Glutamatergic neuron (in vitro differentiated cells): ENCODE data around the gene TBX18. TPM values are rescaled to one million over a fixed set of nuclear protein-coding genes. Genes with fewer than 3 reads are reported as not detected.

ENCODE experiments used
- DNase-seq: peaks from one replicate; pipeline ENCODE4 v3.0.0; 2022
- H3K27ac Mint-ChIP-seq: one replicate; pipeline ENCODE4 v1.8.0; 2020; ENCODE audit warnings: mild to moderate bottlenecking, mixed read lengths, inconsistent platforms; ENCODE audit not compliant: unreplicated experiment
- H3K27me3 Mint-ChIP-seq: one replicate; pipeline ENCODE4 v1.8.0; 2020; ENCODE audit warnings: mild to moderate bottlenecking, moderate library complexity, mixed read lengths, inconsistent platforms; ENCODE audit not compliant: unreplicated experiment
- H3K36me3 Mint-ChIP-seq: one replicate; pipeline ENCODE4 v1.8.0; 2020; ENCODE audit warnings: mild to moderate bottlenecking, mixed read lengths, inconsistent platforms; ENCODE audit not compliant: unreplicated experiment
- H3K4me1 Mint-ChIP-seq: one replicate; pipeline ENCODE4 v1.8.0; 2020; ENCODE audit warnings: mild to moderate bottlenecking, low read depth, mixed read lengths, inconsistent platforms; ENCODE audit not compliant: unreplicated experiment
- H3K4me3 Mint-ChIP-seq: one replicate; pipeline ENCODE4 v1.8.0; 2020; ENCODE audit warnings: mild to moderate bottlenecking, mixed read lengths, inconsistent platforms; ENCODE audit not compliant: unreplicated experiment
- H3K9me3 Mint-ChIP-seq: one replicate; pipeline ENCODE4 v1.8.0; 2020; ENCODE audit warnings: mild to moderate bottlenecking, moderate library complexity, mixed read lengths, inconsistent platforms; ENCODE audit not compliant: unreplicated experiment
- total RNA-seq: library from RNA; stranded (reverse); fragmentation: NEBNext Ultra II Directional; extraction: Animal tissue kit (Norgen Biotek cat#: 25700); gene quantifications from one replicate; pipeline ENCODE4 v1.2.1, GENCODE V29; 2021; ENCODE audit not compliant: unreplicated experiment
- TF ChIP-seq, protein P1 (sequence below): fragments of 200-600 bp; sonication (generic); IDR thresholded peaks from one replicate; pipeline ENCODE4 v1.5.0; 2021; ENCODE audit not compliant: partially characterized antibody, unreplicated experiment

The TBX18 gene
- total RNA-seq, 1 donor from 2014 or later: 5.1 TPM

DNA sequence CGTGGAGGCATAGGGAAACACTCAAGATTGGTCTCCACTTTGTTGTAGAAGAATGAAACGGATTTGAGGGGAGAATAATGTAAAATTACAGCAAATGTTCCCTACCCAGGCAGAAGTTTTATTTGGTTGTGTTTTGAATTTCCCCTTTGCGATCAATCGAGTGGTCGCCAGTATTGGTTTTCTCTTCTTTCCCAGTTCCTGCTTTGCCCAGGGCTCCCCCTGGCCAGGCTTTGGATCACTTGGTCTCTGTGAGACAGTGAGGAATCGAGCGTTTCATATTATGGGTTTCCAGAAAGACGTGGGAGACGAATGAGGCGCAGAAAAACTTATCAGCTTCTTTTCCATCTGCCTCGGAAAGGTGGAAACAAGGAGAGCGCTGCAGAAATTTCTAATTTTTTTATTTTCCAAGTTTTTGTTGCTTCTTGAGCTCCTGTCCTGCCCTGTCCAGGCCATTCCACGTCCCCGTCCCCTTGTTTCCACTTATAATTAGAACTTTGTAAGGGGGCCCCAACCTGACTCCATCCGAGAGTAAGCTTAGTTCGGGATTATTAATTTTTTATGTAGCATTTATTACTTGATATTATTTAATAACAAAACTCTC, 7.5 kb upstream of the TBX18 start:
- H3K9me3 Mint-ChIP-seq: peaks cover 20% of the 10 kb centered on the region
- no peaks in the 10 kb centered on the region for H3K36me3 Mint-ChIP-seq
- peaks cover 37% of the 10 kb centered on the region for H3K27me3 Mint-ChIP-seq
- TF ChIP-seq, protein P1, sequence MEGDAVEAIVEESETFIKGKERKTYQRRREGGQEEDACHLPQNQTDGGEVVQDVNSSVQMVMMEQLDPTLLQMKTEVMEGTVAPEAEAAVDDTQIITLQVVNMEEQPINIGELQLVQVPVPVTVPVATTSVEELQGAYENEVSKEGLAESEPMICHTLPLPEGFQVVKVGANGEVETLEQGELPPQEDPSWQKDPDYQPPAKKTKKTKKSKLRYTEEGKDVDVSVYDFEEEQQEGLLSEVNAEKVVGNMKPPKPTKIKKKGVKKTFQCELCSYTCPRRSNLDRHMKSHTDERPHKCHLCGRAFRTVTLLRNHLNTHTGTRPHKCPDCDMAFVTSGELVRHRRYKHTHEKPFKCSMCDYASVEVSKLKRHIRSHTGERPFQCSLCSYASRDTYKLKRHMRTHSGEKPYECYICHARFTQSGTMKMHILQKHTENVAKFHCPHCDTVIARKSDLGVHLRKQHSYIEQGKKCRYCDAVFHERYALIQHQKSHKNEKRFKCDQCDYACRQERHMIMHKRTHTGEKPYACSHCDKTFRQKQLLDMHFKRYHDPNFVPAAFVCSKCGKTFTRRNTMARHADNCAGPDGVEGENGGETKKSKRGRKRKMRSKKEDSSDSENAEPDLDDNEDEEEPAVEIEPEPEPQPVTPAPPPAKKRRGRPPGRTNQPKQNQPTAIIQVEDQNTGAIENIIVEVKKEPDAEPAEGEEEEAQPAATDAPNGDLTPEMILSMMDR: no peak
- no peak overlapping the region for H3K27ac Mint-ChIP-seq
- H3K4me3 Mint-ChIP-seq: no peak overlapping the region
- H3K4me1 Mint-ChIP-seq: peaks cover 15% of the 10 kb centered on the region
- DNase-seq: no peak

DNA sequence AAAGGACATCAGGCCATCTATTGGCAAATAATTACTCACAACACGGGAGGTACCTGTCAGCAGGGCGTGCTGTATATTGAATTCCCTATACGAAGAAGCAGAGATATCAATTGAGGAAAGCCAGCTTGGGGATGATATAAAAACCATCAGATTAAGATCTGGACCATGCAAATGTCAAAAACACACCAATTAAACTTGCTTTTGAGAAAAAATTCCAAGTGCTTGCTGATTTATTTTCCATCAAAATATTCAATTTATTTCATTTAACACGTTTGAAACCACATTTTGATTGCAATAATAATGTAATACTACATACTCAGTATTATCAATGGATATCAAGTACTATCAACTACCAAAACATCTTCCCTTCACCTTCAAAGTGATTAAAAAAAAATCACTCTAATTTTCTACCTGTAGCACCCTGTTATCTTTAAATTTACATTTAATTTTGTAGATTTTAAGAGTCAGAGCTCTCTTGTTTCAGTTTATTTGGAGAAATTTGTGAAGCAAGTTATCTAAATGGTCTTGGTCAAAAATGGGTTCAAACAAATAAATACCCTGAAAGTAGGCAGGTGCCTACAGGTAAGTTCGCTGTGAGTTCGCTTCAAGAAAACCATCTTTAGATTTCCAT, 6.8 kb upstream of the TBX18 start:
- H3K36me3 Mint-ChIP-seq: no peaks in the 10 kb centered on the region
- no peak overlapping the region for H3K4me3 Mint-ChIP-seq
- no peak for DNase-seq
- H3K27ac Mint-ChIP-seq: no peak overlapping the region
- TF ChIP-seq, protein P1: no peak
- H3K4me1 Mint-ChIP-seq: peaks cover 15% of the 10 kb centered on the region
- H3K27me3 Mint-ChIP-seq: peaks cover 38% of the 10 kb centered on the region
- peaks cover 20% of the 10 kb centered on the region for H3K9me3 Mint-ChIP-seq

DNA sequence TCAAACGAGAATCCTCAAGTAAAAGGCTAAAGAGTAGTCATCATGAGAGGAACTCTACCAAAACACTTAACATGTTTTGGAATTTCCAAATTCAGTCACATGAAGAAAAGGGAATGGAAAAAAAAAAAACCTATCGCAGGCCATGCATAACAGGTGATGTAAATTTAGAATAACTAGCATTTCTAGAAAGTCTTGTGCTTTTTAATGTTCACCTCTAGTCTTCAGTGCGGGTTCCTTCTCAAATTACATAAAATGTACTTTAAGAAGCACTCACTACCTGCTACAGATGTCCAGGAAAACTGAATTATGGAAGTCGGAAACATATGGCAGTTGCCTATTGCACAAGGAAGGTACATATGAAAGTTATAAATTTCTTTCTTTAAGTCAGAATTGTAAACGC, 6.1 kb upstream of the TBX18 start:
- TF ChIP-seq, protein P1: no peak
- Mint-ChIP-seq H3K4me1 (peaks cover 14% of the 10 kb centered on the region), H3K36me3 (no peaks in the 10 kb centered on the region), H3K27me3 (peaks cover 39% of the 10 kb centered on the region), H3K9me3 (peaks cover 20% of the 10 kb centered on the region), H3K27ac (no peak overlapping the region), H3K4me3 (no peak overlapping the region)
- no peak for DNase-seq

DNA sequence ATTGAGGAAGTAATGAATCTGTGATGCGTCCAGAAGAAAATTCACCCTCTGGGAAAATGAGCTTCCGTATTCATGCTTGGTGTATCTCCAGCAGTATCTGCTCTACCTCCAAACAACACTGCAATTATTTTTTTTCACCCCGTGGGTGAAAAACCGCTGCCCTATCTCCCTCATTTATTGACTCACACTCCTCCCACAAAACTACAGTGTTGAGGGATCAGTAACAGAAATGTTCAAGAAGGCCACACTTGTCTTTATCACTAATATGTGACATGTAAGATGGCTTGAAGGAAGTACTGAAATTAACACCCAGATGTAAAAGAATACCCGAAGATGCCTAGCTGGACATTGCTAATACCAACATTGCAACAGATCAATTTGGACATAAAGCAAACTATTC, 4.9 kb upstream of the TBX18 start:
- H3K4me3 Mint-ChIP-seq: peak overlapping the region; percentile 47
- no peak overlapping the region for H3K27ac Mint-ChIP-seq
- peaks cover 40% of the 10 kb centered on the region for H3K27me3 Mint-ChIP-seq
- no peaks in the 10 kb centered on the region for H3K36me3 Mint-ChIP-seq
- TF ChIP-seq, protein P1: no peak
- H3K9me3 Mint-ChIP-seq: peaks cover 22% of the 10 kb centered on the region
- peaks cover 13% of the 10 kb centered on the region for H3K4me1 Mint-ChIP-seq
- no peak for DNase-seq

DNA sequence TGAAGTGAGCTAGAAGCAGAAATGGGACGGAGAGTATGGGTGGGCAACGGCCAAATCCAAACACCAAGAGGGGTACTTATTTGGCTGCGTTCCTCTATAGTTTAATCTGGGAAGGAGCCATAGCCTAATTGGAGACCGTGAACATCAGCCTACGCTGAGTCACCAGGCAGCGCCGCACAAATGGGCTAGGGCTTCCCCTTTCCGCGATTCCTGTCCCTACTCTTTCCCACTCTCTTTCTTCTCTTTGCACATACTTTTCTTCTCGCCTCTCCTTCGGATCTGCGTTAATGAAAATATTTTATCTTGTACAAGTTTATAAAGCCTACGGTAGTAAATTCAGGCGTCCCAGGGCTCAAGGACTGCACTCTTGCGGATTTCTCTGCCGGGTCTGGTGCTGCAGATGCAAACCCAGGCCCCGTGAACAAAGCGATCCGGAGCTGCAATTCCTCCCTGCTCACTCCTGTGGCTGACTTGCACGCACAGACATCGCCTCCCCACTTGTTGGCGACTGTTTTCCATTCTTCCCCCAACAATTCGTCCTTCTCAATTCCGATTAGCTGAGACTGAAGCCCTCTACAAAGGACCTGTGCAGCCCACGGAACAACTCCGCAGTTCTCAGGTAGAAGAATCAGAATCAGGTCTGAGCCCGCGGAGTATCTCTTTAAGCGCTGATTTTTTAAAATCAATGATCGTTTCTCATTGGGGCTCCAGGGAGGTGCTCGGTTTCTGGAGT, 4.2 kb upstream of the TBX18 start:
- Mint-ChIP-seq H3K36me3 (no peaks in the 10 kb centered on the region), H3K27me3 (peaks cover 40% of the 10 kb centered on the region), H3K4me1 (peaks cover 13% of the 10 kb centered on the region)

More for the DNA sequence above, 4.2 kb upstream of the TBX18 start:
- Mint-ChIP-seq H3K4me3 (peak overlapping the region; percentile 82), H3K9me3 (peaks cover 24% of the 10 kb centered on the region), H3K27ac (no peak overlapping the region)
- TF ChIP-seq, protein P1: no peak
- DNase-seq: peak; percentile 32
